ENCODE results near the gene NOS1AP.
"Not testable (repeated sequence)": the region's sequence is repeated elsewhere in the genome, so short reads cannot be mapped to it uniquely, and the experiment has no call there.

NOS1AP gene

DNA sequence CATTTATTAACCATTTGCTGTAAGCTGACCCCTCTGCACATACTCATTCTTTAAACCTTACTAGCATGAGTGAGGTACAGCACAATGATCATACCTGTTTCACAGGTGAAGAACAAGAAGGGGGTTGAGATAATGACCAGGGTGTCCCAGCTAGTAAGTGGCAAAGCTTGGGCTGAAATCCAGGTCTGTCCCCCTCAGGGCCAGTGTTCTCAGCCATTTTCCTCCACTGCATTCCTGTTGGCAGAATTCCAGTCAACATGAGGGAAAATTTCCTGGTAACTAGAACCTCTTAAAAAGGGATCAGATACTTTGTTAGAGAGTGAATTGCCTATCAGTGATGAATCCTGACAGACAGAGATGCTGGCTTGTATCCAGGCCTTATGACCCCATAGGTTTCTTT, 259.0 kb downstream of the NOS1AP start:
- no peak for DNase-seq (ENCODE audit: low read depth in 2 of 2)

DNA sequence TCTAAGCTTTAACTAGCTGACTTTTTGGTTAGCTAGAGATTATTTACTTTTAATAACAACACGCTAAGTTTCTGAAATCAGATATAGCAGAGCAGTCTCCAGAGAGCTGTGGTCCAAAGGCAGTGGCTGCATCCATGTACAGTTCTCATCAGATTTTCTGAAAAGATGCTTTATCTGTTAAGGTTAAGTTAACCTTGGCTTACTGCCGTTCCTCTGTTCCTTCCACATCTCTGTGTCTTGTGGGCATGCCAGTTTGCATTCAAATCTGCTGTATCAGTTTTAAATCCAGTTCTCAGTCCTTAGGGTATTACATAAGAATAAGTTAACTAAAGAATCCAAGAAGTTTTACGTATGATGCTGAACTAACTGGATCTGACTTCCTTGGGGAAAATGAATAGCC, 260.3 kb downstream of the NOS1AP start:
- DNase-seq (ENCODE audit: low read depth in 2 of 2): no peak

DNA sequence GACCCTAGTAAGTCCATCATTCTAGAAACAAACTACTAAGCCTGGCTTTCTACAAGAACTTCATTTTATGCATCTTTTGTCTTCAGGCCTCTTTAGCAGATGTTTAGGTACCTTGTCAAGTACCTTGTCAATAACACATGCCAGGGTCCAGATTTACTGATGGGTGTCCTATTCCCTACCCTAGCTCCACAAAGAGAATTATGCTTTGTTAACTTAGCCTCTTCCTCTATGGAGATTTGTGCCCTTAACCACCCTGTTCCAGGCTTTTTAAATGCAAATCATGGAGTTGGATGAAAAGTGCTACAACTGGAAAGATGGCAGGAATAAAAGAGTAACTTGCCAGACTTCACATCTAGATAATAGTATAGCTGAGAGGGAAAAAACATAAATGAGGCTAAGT, 264.5 kb downstream of the NOS1AP start:
- no peak for DNase-seq (ENCODE audit: low read depth in 2 of 2)

DNA sequence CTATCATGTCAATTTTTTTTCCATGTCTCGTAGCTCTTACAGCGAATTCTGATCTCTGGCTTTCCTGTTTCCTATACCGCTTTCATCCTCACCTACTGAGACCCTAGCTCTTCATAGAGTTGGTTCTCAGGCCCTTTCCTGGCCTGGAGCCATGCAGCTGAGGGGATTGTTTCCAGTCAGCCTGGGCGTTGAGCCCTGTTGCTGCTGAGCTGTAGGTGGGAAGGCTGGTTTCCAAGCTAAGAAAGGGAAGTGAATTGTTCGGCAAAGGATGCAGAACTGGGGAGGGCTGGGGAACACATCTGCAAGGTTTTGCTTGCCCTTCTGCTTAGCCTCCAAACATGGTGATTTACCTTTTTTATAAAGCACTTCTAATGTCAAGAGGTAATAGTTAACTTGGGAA, 265.6 kb downstream of the NOS1AP start:
- no peak for DNase-seq (ENCODE audit: low read depth in 2 of 2)

DNA sequence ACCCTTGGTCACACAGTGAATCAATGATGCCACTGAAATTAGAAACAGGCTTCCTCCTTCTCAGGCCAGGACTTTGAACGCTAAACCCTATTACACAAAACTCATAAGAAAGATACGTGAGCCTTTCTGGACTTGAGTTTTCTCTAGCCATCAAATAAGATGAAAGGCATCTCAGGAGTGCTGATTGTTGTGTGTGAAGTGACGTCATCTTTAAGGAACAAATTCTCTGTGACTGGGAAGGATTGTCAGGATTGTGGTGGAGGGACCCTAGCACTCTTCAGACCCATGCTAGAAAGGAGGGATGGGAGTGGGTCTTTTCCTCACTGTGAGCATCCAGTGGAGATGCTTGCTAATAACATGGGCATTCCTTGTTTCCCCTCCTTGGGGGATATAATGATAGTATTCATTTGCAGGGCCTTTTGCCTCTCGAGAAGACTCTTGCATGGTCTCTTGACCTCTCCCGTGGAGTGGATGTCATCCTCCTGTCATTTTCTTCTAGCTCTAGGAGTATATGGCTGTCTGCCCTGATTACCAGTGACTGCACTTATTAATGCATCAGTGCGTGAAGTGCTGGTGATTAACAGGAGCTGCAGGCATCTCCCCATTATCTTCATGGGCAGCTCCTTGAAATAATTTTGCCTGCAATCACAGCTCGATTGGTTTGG, 267.3 kb downstream of the NOS1AP start:
- DNase-seq (ENCODE audit: low read depth in 2 of 2): no peak

DNA sequence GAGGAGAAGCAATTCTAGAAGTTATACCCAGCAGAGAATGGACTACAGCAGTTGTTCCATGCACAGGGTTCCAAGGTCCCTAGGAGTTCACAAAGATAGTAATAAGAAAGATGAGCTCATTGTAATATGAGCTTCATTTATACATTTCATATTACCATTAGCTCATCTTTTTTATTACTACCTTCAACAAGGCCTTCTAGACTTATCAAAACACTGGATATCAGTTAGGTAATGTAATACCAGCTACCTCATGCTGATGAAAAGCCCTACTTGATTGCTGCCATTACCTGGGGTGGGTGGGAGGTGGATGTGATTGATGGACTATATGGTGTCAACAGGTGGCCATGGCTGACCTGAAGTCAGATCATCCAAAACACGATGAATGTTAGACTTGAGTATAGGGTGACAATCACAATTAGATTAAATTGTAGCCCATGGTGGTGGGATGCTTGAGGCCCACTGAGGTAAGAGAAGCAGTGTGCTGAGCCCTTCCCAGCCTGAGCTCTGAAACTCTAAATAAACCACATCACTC, 273.0 kb downstream of the NOS1AP start:
- DNase-seq (ENCODE audit: low read depth in 2 of 2): no peak

DNA sequence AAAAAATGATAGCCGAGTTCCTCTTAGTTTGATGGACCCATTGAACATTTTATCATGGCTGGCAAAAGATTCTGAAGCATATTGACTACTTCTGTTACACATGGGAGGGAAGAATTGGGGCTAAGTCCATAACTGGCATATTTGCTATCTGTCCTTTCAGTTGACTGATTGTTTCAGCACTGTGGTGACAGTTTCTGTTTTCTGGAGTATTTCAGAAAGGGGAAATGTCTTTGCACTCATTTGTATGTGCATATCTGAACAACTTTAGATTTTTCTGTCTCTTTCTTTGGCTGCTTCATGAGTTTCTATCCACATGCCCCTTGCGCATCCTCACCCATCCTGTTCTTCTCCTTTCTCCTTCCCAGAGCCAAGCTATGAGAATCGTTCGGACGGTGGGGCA, 274.0 kb downstream of the NOS1AP start:
- no peak for DNase-seq (ENCODE audit: low read depth in 2 of 2)

DNA sequence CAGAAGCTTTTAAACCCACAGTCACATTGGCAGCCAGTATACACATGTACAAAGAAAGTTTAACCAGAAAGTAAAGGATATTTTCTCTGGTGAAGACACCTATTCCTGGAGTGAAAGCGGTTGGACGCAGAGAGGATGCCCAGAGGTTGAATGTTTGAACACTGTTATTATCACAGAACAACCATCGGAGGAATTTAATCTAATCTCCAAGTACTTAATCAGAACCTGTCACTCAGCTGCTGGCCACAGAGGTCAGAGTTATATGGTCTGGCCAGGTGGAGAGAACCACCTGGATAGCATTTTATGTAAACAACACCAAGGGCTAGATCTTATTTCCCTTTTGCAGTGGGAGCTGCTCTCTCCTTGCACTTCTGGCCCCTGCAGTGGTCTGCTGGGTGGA, 277.8 kb downstream of the NOS1AP start:
- DNase-seq (ENCODE audit: low read depth in 2 of 2): no peak

DNA sequence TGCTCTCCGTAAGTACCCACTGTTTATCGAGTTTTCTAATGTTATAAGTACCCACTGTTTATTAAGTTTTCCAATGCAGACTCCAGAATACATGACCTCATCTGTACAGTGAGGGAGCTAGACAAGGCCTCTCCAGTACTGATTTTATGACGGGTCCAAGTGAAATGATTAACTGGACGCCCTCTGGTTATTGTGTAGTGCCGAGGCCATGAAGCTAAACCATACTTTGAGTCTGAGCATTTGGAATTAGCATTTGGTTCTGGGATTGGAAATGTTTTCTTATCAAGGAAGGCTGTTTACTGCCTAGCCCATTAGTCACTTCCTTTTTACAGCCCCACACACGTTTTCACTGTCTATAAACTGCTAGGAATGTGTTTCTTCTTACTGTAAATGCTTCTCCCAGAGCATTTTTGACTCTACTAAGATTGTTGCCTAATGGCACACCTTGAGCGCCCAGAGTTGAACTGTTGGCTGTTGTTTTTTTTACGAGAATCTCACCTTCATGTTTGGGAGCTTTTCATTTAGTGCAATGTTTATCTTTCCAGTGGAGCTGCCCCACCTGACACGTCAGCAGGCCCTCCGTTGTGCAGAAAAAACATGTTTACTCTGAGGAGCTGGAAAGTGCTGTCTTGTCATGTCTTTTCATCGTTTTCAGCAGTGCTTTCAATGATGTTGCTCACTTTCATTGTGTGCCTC, 280.3 kb downstream of the NOS1AP start:
- DNase-seq (ENCODE audit: low read depth in 2 of 2): no peak

DNA sequence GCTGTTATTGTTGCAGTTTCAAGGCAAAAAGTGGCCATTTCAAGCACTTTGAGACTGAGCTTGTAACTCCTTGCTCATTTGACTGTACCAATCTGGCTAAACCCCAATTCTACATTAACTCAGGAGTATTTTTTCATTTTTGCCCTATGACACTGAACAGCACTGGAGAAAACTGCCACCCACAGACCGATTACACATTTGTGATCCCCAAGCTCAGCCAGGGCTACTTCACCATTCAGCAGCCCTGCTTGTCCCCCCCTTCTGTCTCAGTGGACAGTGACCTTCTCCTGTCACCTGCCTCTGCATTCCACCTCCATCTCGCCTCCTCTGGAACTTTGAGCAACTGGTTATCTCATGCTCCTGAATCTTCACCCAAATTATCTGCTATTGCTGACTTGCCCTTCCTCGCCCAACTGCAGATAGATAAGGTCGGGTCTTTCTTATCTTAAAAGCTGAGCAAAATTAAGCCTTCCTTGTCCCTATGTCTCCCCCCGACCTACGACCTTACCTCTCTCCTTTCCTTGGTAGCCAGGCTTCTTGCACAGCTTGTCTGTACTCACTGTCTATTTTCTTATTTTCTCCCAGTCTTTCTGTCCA, 281.9 kb downstream of the NOS1AP start:
- no peak for DNase-seq (ENCODE audit: low read depth in 2 of 2)

DNA sequence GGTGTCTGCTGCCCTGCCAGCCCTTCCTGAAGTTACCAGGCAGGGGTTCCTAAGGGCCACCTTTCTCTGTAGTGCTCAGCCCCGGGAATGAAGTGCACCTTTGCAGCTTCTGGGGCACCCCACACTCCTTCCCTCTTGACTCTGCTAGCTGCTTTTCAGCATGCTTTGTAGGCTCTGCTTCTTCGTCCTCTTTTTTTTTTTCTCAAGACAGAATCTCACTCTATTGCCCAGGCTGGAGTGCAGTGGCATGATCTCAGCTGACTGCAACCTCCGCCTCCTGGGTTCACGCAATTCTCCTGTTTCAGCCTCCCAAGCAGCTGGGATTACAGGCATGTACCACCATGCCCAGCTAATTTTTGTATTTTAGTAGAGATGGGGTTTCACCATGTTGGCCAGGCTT, 282.4 kb downstream of the NOS1AP start:
- not testable (repeated sequence) for DNase-seq (ENCODE audit: low read depth in 2 of 2)

DNA sequence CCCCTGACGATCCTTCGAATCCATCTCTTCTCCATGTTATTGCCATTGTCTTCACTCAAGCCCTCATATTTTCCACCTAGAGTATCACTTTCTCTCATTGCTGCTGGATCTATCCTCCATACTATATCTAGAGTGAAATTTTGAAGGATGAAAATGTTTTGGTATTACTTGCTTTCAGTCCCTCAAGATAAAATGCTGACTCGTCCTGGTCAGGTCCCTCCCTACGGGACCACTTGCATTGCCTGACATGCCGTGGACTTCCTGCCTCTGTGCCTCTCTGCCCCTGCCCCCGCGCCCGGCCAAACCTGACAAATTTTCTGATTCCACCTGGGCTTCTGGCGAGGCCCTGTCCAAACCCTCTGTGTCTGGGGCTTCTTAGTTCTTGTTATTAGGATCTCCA, 283.6 kb downstream of the NOS1AP start:
- no peak for DNase-seq (ENCODE audit: low read depth in 2 of 2)

DNA sequence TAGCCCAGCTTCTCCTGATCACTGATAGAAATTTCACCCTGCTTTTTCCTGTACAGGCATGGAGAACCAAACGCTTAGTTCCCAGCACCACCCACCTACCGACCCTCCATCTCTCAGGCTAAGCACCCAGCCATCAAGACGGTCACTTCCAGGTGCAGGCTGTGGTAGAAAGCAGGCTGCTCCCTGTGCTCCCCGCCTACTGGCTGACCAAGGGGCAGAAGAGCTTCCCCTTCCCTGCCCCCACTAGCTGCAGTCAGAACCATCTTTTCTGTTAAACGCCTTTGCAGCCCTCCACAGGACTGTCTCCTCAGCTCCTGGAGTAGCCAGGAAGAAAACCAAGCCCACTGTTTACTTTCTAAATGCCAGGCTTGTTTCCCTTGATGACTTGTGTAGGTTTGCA, 284.2 kb downstream of the NOS1AP start:
- DNase-seq (ENCODE audit: low read depth in 2 of 2): no peak

DNA sequence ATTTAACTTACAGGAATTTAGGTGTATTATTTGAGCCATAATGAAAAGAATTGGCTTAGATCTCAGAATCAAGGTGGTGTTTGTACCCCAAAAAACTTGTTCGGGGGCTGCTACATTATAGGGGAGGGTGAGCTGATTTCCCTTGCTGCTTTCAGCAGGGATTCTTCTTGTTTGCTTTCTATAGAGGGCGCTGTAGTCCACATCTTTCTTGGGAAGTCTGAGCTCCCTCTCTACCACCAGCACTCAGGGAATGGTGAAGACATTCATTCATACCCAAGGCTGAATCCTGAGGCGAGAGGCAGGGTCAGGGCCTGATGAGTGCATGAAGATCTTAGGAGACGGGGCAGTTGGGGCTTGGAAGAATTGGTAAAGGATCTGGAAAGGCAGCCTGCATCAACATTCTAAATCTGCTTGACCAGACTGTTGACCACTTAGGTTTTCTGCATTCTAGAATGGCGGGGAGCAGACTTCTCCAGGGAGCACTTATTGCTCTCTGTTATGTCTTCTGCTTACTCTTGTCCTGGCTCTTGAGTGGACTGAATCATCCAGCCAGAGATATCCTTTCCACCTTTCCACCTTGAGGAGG, 288.3 kb downstream of the NOS1AP start:
- no peak for DNase-seq (ENCODE audit: low read depth in 2 of 2)

DNA sequence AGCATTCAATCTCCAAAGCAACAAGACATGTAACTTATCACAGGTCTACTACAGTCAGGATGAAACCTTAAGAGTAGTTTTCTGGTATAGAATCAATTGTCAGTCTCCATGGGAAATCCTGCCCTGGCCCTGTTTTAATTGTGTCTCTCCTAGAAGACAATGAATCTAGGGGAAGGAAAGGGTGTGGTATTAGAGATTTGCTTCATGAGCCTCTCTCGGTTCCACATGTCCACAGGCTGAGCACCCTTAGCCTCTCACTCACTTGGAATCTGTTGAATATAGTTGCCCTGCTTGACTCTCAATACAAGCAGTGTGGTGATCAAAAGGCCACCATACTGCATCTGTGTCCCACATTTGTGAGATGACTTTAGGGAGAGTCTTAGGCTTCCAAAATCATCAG, 289.4 kb downstream of the NOS1AP start:
- no peak for DNase-seq (ENCODE audit: low read depth in 2 of 2)

DNA sequence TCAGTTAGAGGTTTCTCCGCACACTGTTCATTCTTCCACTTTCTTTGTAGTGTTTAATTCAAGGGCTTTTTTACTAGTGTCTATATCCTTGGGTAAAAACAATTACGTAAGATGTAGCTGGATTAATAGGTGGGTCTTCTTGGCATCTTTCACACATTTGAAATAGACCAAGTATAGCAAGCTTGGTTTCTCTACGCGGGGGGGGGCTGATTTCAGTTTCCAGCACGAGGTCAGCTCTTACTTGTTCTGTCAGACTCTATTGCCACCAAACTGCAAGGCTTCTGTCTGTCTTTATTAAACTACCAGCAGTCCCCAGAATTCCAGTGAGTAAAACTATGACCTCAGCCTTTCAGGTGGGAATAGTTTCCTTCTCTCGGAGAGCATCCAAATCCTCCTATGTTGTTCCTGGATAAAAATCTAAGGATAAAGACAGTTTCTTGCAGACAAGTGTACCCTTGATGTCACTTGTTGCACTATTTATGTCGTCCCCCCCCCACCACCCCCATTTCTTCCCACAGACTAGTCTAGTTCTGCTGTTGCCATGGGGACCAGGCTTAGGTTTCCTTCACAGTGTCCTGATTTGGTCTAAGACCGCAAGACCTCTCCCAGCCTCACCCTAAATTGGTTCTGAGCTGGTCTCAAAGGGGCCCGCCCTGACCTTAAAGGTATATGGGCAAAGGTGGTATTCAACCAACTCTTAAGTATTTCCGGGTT, 290.2 kb downstream of the NOS1AP start:
- DNase-seq (ENCODE audit: low read depth in 2 of 2): no peak

DNA sequence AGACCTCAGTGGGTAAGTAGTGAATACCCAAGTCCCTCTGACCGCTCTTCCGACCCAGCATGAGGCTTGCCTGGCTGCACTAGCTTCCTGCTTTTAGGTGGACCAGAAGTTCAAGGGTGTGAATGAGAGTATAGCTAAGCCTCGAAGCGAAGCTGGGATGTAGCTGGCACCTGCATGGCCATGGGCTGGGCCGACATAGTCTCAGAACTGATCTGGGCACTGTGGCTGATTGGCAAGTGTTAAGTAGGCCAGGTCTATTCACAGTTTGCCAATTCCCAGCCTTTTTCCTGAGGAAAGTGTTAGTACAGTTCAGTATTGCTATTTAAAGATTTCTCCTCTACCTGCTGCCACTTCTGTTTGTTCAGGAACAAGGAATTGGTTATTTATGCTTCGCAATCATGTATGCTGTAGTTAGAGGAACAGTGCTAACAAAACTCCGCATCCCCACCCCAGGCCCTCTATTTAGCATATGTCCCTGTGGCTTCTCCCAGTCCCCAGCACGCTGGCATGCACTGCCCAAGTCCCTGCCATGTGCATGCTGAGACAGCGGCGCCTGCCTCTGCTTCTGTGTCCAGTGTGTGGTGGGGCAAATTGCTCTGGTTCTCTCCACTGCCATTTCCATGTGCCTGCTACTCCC, 290.9 kb downstream of the NOS1AP start:
- no peak for DNase-seq (ENCODE audit: low read depth in 2 of 2)

DNA sequence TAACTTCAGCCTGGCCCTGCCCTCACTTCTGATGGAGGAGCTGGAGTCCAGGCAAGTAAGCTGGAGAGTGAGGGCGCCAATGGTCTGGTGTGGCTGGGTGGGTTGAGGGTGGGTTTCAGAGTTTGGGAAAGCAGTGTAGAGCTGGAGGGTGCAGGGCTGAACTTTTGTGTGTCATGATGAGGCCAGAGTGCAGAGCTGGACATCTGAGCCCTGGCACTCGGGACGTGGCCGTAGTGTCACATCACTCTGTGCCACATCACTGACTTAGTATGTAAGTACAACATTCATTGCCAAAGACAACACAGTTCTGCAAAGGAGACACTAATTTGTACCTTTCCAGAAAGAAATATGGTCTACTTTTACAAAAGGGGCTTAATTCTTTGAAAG, 291.4 kb downstream of the NOS1AP start:
- no peak for DNase-seq (ENCODE audit: low read depth in 2 of 2)

DNA sequence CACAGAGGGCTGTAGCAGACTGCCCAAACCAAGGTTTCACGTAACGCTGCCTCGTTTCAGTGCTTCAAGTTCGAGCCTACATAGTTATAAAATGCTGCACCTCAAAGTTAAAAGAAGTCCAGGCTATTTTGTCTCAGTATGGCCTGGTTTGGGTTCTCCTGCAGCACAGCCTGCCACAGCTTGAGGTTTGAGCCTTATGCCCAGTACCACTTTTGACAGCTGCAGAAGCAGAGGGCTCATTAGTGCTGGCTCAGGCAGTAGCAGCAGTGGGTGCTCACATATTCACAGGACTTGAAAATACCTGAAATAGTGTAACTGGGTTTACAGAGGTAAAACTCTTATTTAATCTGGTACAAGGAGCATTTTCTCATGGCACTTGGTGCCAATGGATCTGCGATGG, 291.9 kb downstream of the NOS1AP start:
- no peak for DNase-seq (ENCODE audit: low read depth in 2 of 2)

DNA sequence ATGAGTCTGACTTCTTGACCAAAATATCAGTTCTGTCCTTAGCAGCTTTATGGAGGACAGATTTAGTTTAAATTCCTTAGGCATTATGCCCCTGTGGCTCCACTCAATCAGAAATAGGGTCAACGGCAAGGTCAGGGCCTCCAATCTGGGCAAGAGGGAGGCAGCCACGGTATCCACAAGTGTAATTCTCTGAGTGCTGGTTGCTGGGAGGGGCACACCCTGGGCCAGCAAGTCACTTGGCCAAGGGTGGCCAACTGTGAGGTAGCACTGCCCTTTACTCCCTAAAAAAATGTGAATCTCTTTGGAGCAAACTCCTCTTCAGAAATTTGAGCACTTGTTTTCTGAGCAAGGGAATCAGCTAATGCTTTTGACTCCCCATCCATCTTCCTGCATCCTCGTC, 294.3 kb downstream of the NOS1AP start:
- no peak for DNase-seq (ENCODE audit: low read depth in 2 of 2)

DNA sequence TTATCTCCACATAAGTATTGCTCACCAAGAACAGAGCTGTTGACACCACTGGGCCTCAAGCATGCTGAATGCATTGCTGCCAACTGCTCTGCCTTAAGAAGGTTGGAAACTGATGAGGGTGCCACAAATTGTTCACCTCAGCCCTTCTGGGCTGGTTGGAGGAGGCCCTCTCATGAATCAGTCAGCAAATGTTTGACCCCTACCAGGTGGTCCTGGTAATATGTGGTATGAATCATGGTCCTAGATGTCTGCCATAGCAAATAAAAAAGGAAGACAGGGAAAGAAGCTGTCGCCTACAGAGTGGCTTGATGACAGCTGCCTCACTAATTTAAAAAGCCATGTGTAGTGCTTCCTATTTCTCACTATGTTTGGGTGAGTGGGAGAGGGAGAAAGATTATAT, 295.0 kb downstream of the NOS1AP start:
- DNase-seq (ENCODE audit: low read depth in 2 of 2): no peak
